ENCODE measurements around the gene CLDN14. TPM values are rescaled to one million over a fixed set of nuclear protein-coding genes. Genes with fewer than 3 reads are reported as not detected.

The CLDN14 gene
- total RNA-seq, 3 donors from 2014 or later = 0.63 TPM; not detected in 2

- Histone ChIP-seq H3K4me1 (ENCODE audit: low read depth) (no peaks in the 10 kb centered on the region), H3K4me3 (no peak overlapping the region), H3K36me3 (ENCODE audit: low read depth) (no peaks in the 10 kb centered on the region), H3K9me3 (no peaks in the 10 kb centered on the region)
- intact Hi-C loops (cut with DNase I, micrococcal nuclease) = no loop called here
- TF ChIP-seq CTCF (IDR thresholded peaks at IDR 0.05) = peak; percentile 24
- peak; percentile 92 for ATAC-seq
- DNase-seq = peak; percentile 62 to 75 (median 71)
Observed at GRCh38 chr21:36419996-36420395, 59.9 kb downstream of the CLDN14 start.

- no peaks in the 10 kb centered on the region for H3K4me1 ChIP-seq (ENCODE audit: low read depth)
- ATAC-seq = no peak
- intact Hi-C loops (cut with DNase I, micrococcal nuclease) = no loop called here
Observed at GRCh38 chr21:36419241-36419640, 60.7 kb downstream of the CLDN14 start.

GRCh38 chr21:36415375-36415774, 64.5 kb downstream of the CLDN14 start:
- H3K36me3 ChIP-seq (ENCODE audit: low read depth) = no peaks in the 10 kb centered on the region
- H3K9me3 ChIP-seq = no peaks in the 10 kb centered on the region
- ATAC-seq (no peak), DNase-seq (no peak)
- intact Hi-C loops (cut with DNase I, micrococcal nuclease) = no loop called here
- TF ChIP-seq CTCF (IDR thresholded peaks at IDR 0.05) = no peak
- no peaks in the 10 kb centered on the region for H3K4me1 ChIP-seq (ENCODE audit: low read depth)
- H3K4me3 ChIP-seq = no peak overlapping the region

More at GRCh38 chr21:36419241-36419640, 60.7 kb downstream of the CLDN14 start:
- TF ChIP-seq CTCF (IDR thresholded peaks at IDR 0.05) = no peak
- DNase-seq = no peak
- no peaks in the 10 kb centered on the region for H3K9me3 ChIP-seq
- H3K36me3 ChIP-seq (ENCODE audit: low read depth) = no peaks in the 10 kb centered on the region
- H3K4me3 ChIP-seq = no peak overlapping the region

GRCh38 chr21:36412916-36413315, 67.0 kb downstream of the CLDN14 start:
- H3K4me1 ChIP-seq (ENCODE audit: low read depth) = no peaks in the 10 kb centered on the region
- H3K9me3 ChIP-seq = no peaks in the 10 kb centered on the region
- H3K4me3 ChIP-seq = no peak overlapping the region
- DNase-seq (no peak), ATAC-seq (no peak)
- no peak for TF ChIP-seq CTCF (IDR thresholded peaks at IDR 0.05)
- intact Hi-C loops (cut with DNase I, micrococcal nuclease) = no loop called here
- no peaks in the 10 kb centered on the region for H3K36me3 ChIP-seq (ENCODE audit: low read depth)

- no peak overlapping the region for H3K4me3 ChIP-seq
- no peak for TF ChIP-seq CTCF (IDR thresholded peaks at IDR 0.05)
- ATAC-seq = no peak
- H3K4me1 ChIP-seq (ENCODE audit: low read depth) = no peaks in the 10 kb centered on the region
- DNase-seq = no peak
- no peaks in the 10 kb centered on the region for H3K36me3 ChIP-seq (ENCODE audit: low read depth)
- intact Hi-C loops (cut with DNase I, micrococcal nuclease) = no loop called here
- H3K9me3 ChIP-seq = no peaks in the 10 kb centered on the region
Observed at GRCh38 chr21:36411301-36411700, 68.6 kb downstream of the CLDN14 start.

Other genes starting within 250 kb of the CLDN14 start
- gene MORC3, start 159.9 kb downstream of the CLDN14 start, total RNA-seq = 10 to 100 TPM; 27.9 to 42.1 (median 29.9) TPM
- gene CHAF1B, start 94.7 kb downstream of the CLDN14 start, total RNA-seq = 1 to 10 TPM; 1.4 to 4.7 (median 1.5) TPM
- gene SIM2, start 219.0 kb upstream of the CLDN14 start, total RNA-seq = not detected

Data from mucosa of descending colon (tissue), 3 donors.